Measurements from ENCODE around the gene RPL34.

RPL34 gene

GRCh38 chr4:108622022-108622421, 1.6 kb downstream of the RPL34 start:
- TF ChIP-seq, protein P1, sequence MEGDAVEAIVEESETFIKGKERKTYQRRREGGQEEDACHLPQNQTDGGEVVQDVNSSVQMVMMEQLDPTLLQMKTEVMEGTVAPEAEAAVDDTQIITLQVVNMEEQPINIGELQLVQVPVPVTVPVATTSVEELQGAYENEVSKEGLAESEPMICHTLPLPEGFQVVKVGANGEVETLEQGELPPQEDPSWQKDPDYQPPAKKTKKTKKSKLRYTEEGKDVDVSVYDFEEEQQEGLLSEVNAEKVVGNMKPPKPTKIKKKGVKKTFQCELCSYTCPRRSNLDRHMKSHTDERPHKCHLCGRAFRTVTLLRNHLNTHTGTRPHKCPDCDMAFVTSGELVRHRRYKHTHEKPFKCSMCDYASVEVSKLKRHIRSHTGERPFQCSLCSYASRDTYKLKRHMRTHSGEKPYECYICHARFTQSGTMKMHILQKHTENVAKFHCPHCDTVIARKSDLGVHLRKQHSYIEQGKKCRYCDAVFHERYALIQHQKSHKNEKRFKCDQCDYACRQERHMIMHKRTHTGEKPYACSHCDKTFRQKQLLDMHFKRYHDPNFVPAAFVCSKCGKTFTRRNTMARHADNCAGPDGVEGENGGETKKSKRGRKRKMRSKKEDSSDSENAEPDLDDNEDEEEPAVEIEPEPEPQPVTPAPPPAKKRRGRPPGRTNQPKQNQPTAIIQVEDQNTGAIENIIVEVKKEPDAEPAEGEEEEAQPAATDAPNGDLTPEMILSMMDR (IDR thresholded peaks at IDR 0.05; ENCODE audit: low read depth, low read length) = no peak
- peak overlapping the region in 1 of 2 donors; percentile 82 for H3K4me3 ChIP-seq (replicated peaks in 1 of 2; ENCODE audit: low read depth in 2 of 2, low read length in 2 of 2)
- DNase-seq (ENCODE audit: low read depth in 2 of 2) = no peak

DNA sequence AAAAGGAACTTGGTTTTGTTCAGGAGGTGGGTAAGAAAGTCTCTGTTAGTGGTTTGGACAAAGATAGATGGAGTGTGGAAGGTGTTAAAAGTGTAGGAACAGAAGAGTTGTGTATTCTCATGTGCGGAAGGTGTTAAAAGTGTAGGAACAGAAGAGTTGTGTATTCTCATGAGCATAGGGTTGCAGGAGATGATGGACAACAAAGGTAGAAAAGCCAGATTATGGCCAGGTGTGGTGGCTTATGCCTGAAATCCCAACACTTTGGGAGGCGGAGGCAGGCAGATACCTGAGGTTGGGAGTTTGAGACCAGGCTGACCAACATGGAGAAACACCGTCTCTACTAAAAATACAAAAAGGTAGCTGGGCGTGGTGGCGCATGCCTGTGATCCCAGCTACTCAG, 2.5 kb downstream of the RPL34 start:
- no peak overlapping the region for H3K4me3 ChIP-seq (replicated peaks in 1 of 2; ENCODE audit: low read depth in 2 of 2, low read length in 2 of 2)
- TF ChIP-seq, protein P1 (IDR thresholded peaks at IDR 0.05; ENCODE audit: low read depth, low read length) = no peak
- DNase-seq (ENCODE audit: low read depth in 2 of 2) = no peak

DNA sequence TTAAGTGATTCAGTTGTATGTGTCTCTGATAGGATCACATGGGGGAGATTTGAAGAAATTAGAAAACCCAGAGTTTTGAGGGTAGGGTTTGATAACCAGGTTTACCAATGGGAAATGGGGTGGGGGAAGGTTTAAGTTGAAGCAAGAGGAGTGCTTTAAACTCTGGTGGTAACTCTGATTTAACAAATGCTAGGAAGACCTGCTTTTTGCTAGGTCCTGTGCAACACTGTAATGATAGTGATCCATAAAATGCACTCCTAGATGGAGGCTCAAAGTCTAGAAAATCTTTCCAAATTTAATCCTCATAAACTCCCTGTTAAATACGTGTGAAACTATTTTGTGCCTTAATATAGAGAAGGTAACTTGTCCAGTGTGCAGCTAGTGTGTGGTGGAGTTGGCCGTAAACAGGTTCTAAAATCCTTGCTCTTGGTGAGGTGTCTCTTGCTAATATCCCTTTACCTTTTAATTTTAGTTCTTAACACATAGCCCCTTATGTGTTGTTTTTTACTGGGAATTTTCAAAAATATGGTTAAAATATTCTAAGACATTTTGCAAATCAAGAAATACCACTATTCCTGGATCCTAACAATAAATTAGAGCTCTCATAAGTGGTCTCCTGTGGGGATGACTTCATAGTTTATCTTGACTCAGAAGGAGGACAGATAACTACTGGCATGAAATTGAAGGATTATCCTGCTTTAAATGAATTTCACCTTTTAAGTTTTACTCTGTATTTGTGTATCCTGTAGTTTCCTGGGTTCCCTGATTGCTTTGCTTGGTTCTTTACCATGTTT, 4.1 kb downstream of the RPL34 start:
- TF ChIP-seq, protein P1 (IDR thresholded peaks at IDR 0.05; ENCODE audit: low read depth, low read length) = no peak
- DNase-seq (ENCODE audit: low read depth in 2 of 2) = no peak
- H3K4me3 ChIP-seq (replicated peaks in 1 of 2; ENCODE audit: low read depth in 2 of 2, low read length in 2 of 2) = no peak overlapping the region

- DNase-seq (ENCODE audit: low read depth in 2 of 2) = no peak
- TF ChIP-seq, protein P1 (IDR thresholded peaks at IDR 0.05; ENCODE audit: low read depth, low read length) = no peak
These were observed 5.7 kb downstream of the RPL34 start for GRCh38 chr4:108626056-108626455.

DNA sequence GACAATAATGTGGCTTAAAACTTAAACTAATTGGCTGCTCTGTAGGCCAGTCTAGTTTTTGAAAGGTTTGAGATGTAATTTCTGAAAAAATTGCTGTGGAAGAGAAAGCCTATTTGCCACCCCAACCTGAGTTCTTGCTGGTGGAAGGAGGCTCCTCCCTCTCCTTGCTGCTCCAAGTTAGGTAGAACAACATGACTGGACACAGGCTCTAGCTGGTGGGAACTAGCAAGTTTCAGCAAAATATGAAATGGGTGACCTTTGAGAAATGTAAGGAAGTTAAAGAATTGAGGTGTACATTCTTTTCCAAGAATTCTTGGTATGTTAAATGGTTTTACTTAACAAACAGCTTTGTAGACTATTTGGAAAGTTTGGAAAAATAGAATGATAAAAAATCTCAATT, 8.0 kb downstream of the RPL34 start:
- TF ChIP-seq, protein P1 (IDR thresholded peaks at IDR 0.05; ENCODE audit: low read depth, low read length) = no peak
- no peak for DNase-seq (ENCODE audit: low read depth in 2 of 2)
- no peak overlapping the region for H3K4me3 ChIP-seq (replicated peaks in 1 of 2; ENCODE audit: low read depth in 2 of 2, low read length in 2 of 2)

More at GRCh38 chr4:108626056-108626455, 5.7 kb downstream of the RPL34 start:
- no peak overlapping the region for H3K4me3 ChIP-seq (replicated peaks in 1 of 2; ENCODE audit: low read depth in 2 of 2, low read length in 2 of 2)

DNA sequence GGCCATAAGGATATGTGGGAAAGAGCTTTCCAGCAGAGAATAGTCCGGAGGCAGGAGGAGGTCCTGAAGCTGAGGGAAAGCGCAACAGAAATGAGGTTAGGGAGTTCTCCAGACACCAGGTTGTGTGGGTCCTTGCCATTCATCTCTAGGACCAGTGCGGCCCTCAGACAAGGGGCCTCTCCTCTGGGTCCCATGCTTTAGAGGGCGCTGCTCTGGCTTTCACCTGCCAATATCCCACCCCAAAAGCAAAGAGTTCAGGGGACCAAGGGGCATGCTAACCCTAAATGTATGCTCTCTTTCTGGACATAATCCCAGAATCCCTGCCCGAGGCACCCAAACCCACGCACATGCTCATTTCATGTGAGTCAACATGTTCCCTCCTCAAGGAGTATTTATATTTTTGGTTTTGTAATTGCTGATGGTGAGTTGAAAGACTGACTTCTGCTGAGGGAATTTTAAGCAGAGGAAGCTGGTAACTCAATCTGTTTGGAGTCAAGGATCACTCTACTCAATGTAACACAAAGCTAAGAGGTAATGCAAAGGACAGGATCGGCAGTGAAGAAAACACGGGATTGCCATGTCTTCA, 14.8 kb downstream of the RPL34 start:
- DNase-seq (ENCODE audit: low read depth in 2 of 2) = no peak
- TF ChIP-seq, protein P1 (IDR thresholded peaks at IDR 0.05; ENCODE audit: low read depth, low read length) = no peak
- no peak overlapping the region for H3K4me3 ChIP-seq (replicated peaks in 1 of 2; ENCODE audit: low read depth in 2 of 2, low read length in 2 of 2)
